ENCODE results near the gene SLC22A9.
"Not testable (repeated sequence)": the region's sequence is repeated elsewhere in the genome, so short reads cannot be mapped to it uniquely, and the experiment has no call there.

Gene SLC22A9

DNA sequence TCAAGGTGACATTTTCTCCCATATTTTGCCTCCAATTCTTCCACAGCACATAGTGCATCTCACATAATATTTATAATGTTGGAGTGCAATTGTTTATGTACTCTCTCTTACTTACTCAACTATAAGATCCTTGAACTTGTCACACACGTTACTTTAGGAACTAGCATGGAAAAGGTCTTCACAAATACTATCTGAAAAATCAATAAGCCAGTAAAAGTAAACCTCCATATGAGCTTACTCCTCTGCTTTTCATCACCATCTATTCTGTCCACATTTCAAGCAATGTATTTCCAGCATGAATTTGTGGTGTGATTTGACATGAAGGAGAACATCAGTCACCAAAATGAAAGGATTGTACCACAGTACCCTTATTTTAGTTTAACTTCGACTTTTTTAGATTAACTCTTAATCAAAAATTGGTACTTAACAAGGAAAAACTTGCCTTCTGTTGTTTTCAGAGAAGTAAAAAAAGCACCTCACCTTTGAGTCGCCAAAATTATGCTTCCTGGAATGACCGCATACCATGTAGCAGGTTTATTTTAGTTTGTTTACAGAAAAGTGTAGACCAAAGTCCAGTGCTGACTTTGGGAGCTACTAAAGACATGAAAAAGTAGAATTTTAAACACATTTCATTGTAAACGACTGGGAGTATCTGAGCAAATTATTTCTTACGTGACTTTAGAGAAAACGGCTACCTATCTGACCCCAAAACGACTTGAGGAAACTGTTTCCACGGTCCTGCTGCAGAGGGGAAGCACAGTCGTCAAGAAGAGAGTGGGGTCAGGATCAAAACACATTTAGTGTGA lies at the start of gene SLC22A9:
SLC22A9 (plus strand) TSS at position 621 of the 806 bp plus-strand sequence. CDS start 272 bp downstream, outside the sequence.
- H3K27ac ChIP-seq (ENCODE audit: low read depth, low read length), result no peak within 1 kb of the TSS
- no peaks in the 10 kb centered on the region for H3K4me1 ChIP-seq (ENCODE audit: control insufficient read depth, insufficient read depth, low read length)
- no peaks in the 10 kb centered on the region for H3K27me3 ChIP-seq (ENCODE audit: control insufficient read depth, insufficient read depth, low read length)
- no peak within 1 kb of the TSS for H3K9ac ChIP-seq (ENCODE audit: low read length)
- no peaks in the 10 kb centered on the region for H3K9me3 ChIP-seq (ENCODE audit: control insufficient read depth, insufficient read depth, low read depth, low read length)
- no peaks in the 10 kb centered on the region for H3K36me3 ChIP-seq (ENCODE audit: control insufficient read depth, insufficient read depth, low read length)
- H3K4me3 ChIP-seq (ENCODE audit: low read depth, low read length), result no peak within 1 kb of the TSS

DNA sequence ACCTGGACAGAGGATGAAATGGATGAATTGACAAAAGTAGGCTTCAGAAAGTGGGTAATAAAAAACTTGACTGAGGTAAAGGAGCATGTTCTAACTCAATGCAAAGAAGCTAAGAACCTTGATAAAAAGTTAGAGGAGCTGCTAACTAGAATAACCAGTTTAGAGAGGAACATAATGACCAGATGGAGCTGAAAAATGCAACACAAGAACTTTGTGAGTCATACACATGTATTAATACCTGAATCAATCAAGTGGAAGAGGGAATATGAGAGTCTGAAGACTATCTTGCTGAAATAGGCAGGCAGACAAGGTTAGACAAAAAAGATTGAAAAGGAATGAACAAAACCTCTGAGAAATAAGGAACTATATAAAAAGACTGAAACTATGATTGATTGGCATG lies 47.9 kb upstream of the SLC22A9 start:
- no peaks in the 10 kb centered on the region for H3K27me3 ChIP-seq (ENCODE audit: control insufficient read depth, insufficient read depth, low read length)
- peaks cover 13% of the 10 kb centered on the region; the same call in 1 of the 2 replicates for H3K9me3 ChIP-seq (ENCODE audit: control insufficient read depth, insufficient read depth, low read depth, low read length)
- no peaks in the 10 kb centered on the region for H3K36me3 ChIP-seq (ENCODE audit: control insufficient read depth, insufficient read depth, low read length)
- no peak overlapping the region for H3K27ac ChIP-seq (ENCODE audit: low read depth, low read length)
- H3K4me3 ChIP-seq (ENCODE audit: low read depth, low read length), result no peak overlapping the region
- H3K4me1 ChIP-seq (ENCODE audit: control insufficient read depth, insufficient read depth, low read length), result no peaks in the 10 kb centered on the region
- no peak overlapping the region for H3K9ac ChIP-seq (ENCODE audit: low read length)

DNA sequence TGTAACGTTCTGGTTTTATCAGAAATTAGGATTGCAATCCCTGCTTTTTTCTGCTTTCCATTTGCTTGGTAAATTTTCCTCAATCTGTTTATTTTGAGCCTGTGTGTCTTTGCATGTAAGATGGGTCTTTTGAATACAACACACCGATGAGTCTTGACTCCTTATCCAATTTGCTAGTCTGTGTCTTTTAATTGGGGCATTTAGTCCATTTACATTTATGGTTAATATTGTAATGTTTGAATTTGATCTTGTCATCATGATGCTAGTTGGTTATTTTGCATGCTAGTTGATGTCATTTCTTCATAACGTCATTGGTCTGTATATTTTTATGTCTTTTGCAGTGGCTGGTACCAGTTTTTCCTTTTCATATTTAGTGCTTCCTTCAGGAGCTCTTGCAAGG lies 34.5 kb upstream of the SLC22A9 start:
- not testable (repeated sequence) for H3K9ac ChIP-seq (ENCODE audit: low read length); H3K9me3 ChIP-seq (ENCODE audit: control insufficient read depth, insufficient read depth, low read depth, low read length); H3K27ac ChIP-seq (ENCODE audit: low read depth, low read length); H3K36me3 ChIP-seq (ENCODE audit: control insufficient read depth, insufficient read depth, low read length); H3K4me3 ChIP-seq (ENCODE audit: low read depth, low read length); H3K4me1 ChIP-seq (ENCODE audit: control insufficient read depth, insufficient read depth, low read length); H3K27me3 ChIP-seq (ENCODE audit: control insufficient read depth, insufficient read depth, low read length)

DNA sequence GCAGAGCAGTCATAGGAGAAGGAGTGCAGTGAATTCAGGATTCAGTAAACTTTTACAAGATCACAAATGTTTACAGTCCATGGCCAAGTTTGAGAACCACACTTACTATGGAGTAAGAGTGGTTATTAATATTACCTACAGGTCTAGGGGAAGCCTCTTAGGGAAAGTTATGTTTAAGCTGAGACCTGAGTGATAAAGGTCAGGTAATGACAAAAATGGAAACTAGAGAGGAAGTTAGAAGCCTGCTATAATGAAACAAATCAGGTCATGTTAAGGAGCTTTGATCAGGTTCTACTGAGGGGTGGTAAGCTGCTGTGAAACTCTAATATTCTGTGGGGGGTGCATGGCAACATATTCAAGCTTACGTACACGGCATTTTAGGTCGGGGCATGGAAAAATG lies 32.5 kb upstream of the SLC22A9 start:
- Histone ChIP-seq H3K4me3 (ENCODE audit: low read depth, low read length) (no peak overlapping the region), H3K9me3 (ENCODE audit: control insufficient read depth, insufficient read depth, low read depth, low read length) (peaks cover 13% of the 10 kb centered on the region), H3K27ac (ENCODE audit: low read depth, low read length) (no peak overlapping the region), H3K9ac (ENCODE audit: low read length) (no peak overlapping the region), H3K27me3 (ENCODE audit: control insufficient read depth, insufficient read depth, low read length) (no peaks in the 10 kb centered on the region), H3K36me3 (ENCODE audit: control insufficient read depth, insufficient read depth, low read length) (no peaks in the 10 kb centered on the region), H3K4me1 (ENCODE audit: control insufficient read depth, insufficient read depth, low read length) (no peaks in the 10 kb centered on the region)

DNA sequence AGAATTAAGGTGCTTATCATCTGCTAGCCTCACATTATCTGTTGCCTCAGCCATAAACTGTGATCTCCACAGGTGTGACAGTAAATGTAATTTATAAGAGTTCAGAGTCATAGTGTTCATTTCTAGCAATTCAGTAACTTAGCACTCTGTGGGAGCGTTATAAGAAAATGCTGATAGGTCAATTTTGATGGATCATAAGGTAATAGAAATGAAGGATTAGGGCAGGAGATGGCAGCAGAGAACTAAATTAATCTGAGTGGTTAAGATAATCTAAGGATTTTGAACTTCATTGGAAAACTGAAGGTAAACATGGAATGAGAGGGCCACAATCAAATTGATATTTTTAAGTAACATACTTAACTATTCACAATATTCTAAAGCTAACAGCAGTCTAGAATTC lies 26.5 kb upstream of the SLC22A9 start:
- no peak overlapping the region for H3K4me3 ChIP-seq (ENCODE audit: low read depth, low read length)

DNA sequence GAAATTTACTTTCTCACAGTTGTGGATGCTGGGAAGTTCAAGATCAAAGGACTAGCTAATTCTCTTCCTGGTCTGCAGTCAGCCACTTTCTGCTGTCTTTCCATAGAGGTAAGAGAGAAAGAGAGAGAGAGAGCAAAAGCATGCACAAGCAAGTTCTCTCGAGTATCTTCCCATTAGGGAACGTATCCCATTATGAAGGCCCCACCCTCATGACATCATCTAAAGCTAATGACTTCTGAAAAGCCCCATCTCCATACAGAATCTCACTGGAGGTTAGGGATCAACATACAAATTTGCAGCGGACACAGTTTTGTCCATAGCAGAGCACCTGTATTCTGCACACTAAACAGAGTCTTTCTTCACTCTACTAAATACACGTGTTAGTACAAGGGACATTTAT lies 17.4 kb upstream of the SLC22A9 start:
- H3K27me3 ChIP-seq (ENCODE audit: control insufficient read depth, insufficient read depth, low read length), result no peaks in the 10 kb centered on the region

More for the DNA sequence above, 26.5 kb upstream of the SLC22A9 start:
- no peaks in the 10 kb centered on the region for H3K4me1 ChIP-seq (ENCODE audit: control insufficient read depth, insufficient read depth, low read length)
- H3K9ac ChIP-seq (ENCODE audit: low read length), result no peak overlapping the region
- H3K36me3 ChIP-seq (ENCODE audit: control insufficient read depth, insufficient read depth, low read length), result no peaks in the 10 kb centered on the region
- H3K9me3 ChIP-seq (ENCODE audit: control insufficient read depth, insufficient read depth, low read depth, low read length), result peaks cover 7% of the 10 kb centered on the region; the same call in 1 of the 2 replicates
- no peaks in the 10 kb centered on the region for H3K27me3 ChIP-seq (ENCODE audit: control insufficient read depth, insufficient read depth, low read length)
- H3K27ac ChIP-seq (ENCODE audit: low read depth, low read length), result no peak overlapping the region

DNA sequence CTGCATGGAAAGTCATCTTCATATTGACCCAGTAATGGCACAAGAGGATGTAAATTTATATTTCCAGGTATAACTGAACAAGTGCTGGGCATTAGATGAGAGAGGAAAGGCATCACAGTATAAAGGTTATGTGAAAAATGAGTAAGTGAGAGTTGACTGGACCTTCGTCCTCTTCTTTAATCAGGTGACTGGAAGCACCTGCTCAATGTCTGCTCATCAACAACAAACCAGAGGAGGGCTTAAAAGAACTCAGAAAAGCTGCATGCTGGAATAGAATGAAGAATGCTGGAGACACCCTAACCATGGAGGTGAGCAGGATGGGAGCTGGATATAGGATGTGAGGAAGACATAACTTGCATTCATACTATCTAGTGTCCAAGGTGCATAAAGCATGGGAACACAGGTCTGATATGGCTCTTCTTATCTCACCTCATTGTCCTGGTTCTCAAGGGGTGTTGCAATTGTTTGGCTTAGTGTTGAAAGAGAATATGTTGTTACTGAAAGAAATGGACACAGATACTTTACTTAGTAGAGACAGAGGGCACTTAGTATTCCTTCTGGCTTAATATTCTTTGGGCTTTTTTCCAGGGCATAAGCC lies 7.3 kb upstream of the SLC22A9 start:
- Histone ChIP-seq H3K4me1 (ENCODE audit: control insufficient read depth, insufficient read depth, low read length) (no peaks in the 10 kb centered on the region), H3K36me3 (ENCODE audit: control insufficient read depth, insufficient read depth, low read length) (no peaks in the 10 kb centered on the region), H3K4me3 (ENCODE audit: low read depth, low read length) (no peak overlapping the region), H3K27me3 (ENCODE audit: control insufficient read depth, insufficient read depth, low read length) (no peaks in the 10 kb centered on the region), H3K9ac (ENCODE audit: low read length) (no peak overlapping the region), H3K27ac (ENCODE audit: low read depth, low read length) (no peak overlapping the region), H3K9me3 (ENCODE audit: control insufficient read depth, insufficient read depth, low read depth, low read length) (peaks cover 13% of the 10 kb centered on the region)

More for the DNA sequence above, 17.4 kb upstream of the SLC22A9 start:
- H3K27ac ChIP-seq (ENCODE audit: low read depth, low read length), result no peak overlapping the region
- H3K4me1 ChIP-seq (ENCODE audit: control insufficient read depth, insufficient read depth, low read length), result no peaks in the 10 kb centered on the region
- H3K9ac ChIP-seq (ENCODE audit: low read length), result no peak overlapping the region
- no peak overlapping the region for H3K4me3 ChIP-seq (ENCODE audit: low read depth, low read length)
- H3K36me3 ChIP-seq (ENCODE audit: control insufficient read depth, insufficient read depth, low read length), result no peaks in the 10 kb centered on the region
- H3K9me3 ChIP-seq (ENCODE audit: control insufficient read depth, insufficient read depth, low read depth, low read length), result peaks cover 9% of the 10 kb centered on the region

DNA sequence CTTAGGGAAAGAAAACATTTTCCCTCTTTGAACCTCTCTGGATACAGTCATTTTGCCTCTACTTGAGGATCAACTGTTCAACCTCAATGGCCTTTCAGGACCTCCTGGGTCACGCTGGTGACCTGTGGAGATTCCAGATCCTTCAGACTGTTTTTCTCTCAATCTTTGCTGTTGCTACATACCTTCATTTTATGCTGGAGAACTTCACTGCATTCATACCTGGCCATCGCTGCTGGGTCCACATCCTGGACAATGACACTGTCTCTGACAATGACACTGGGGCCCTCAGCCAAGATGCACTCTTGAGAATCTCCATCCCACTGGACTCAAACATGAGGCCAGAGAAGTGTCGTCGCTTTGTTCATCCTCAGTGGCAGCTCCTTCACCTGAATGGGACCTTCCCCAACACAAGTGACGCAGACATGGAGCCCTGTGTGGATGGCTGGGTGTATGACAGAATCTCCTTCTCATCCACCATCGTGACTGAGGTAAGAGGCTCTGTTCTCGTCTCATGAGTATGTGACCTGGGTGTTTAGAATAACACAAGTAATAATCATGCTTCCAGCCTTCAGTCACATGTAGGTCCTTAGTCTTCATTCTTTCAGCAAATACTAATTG lies 495 bp downstream of the SLC22A9 start:
- Histone ChIP-seq H3K4me3 (ENCODE audit: low read depth, low read length) (no peak overlapping the region), H3K9me3 (ENCODE audit: control insufficient read depth, insufficient read depth, low read depth, low read length) (no peaks in the 10 kb centered on the region), H3K4me1 (ENCODE audit: control insufficient read depth, insufficient read depth, low read length) (no peaks in the 10 kb centered on the region), H3K36me3 (ENCODE audit: control insufficient read depth, insufficient read depth, low read length) (no peaks in the 10 kb centered on the region), H3K27ac (ENCODE audit: low read depth, low read length) (no peak overlapping the region), H3K9ac (ENCODE audit: low read length) (no peak overlapping the region), H3K27me3 (ENCODE audit: control insufficient read depth, insufficient read depth, low read length) (no peaks in the 10 kb centered on the region)

DNA sequence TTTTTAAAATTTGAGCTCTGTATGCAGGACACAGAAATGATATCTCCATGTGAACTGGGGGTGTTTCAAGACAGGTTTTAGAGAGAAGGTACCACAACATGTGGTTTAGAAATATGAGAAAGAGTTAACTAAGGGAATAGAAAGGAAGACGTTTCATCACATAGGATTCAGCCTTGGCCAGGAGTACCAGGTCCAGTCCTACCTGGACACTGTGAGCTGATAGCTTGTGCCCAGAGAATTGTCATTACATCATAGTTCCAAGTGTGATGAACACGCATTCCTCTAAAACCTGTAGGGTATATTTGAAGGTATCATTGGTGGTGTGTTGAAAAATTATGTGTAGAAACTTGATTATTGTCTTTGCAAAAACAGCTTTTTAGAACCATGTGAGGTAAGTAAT lies 1.8 kb downstream of the SLC22A9 start:
- Histone ChIP-seq H3K9me3 (ENCODE audit: control insufficient read depth, insufficient read depth, low read depth, low read length) (no peaks in the 10 kb centered on the region), H3K27ac (ENCODE audit: low read depth, low read length) (no peak overlapping the region), H3K36me3 (ENCODE audit: control insufficient read depth, insufficient read depth, low read length) (no peaks in the 10 kb centered on the region), H3K9ac (ENCODE audit: low read length) (no peak overlapping the region), H3K27me3 (ENCODE audit: control insufficient read depth, insufficient read depth, low read length) (no peaks in the 10 kb centered on the region), H3K4me3 (ENCODE audit: low read depth, low read length) (no peak overlapping the region), H3K4me1 (ENCODE audit: control insufficient read depth, insufficient read depth, low read length) (no peaks in the 10 kb centered on the region)

- no peak overlapping the region for H3K27ac ChIP-seq (ENCODE audit: low read depth, low read length)
- H3K9ac ChIP-seq (ENCODE audit: low read length), result no peak overlapping the region
- no peaks in the 10 kb centered on the region for H3K9me3 ChIP-seq (ENCODE audit: control insufficient read depth, insufficient read depth, low read depth, low read length)
- H3K4me3 ChIP-seq (ENCODE audit: low read depth, low read length), result no peak overlapping the region
- no peaks in the 10 kb centered on the region for H3K4me1 ChIP-seq (ENCODE audit: control insufficient read depth, insufficient read depth, low read length)
- H3K27me3 ChIP-seq (ENCODE audit: control insufficient read depth, insufficient read depth, low read length), result no peaks in the 10 kb centered on the region
- no peaks in the 10 kb centered on the region for H3K36me3 ChIP-seq (ENCODE audit: control insufficient read depth, insufficient read depth, low read length)
Observed at GRCh38 chr11:63375434-63375833, 5.8 kb downstream of the SLC22A9 start.

- H3K27me3 ChIP-seq (ENCODE audit: control insufficient read depth, insufficient read depth, low read length), result no peaks in the 10 kb centered on the region
- H3K9ac ChIP-seq (ENCODE audit: low read length), result no peak overlapping the region
- H3K9me3 ChIP-seq (ENCODE audit: control insufficient read depth, insufficient read depth, low read depth, low read length), result peaks cover 3% of the 10 kb centered on the region; the same call in 1 of the 2 replicates
- H3K36me3 ChIP-seq (ENCODE audit: control insufficient read depth, insufficient read depth, low read length), result no peaks in the 10 kb centered on the region
- H3K4me3 ChIP-seq (ENCODE audit: low read depth, low read length), result no peak overlapping the region
- no peak overlapping the region for H3K27ac ChIP-seq (ENCODE audit: low read depth, low read length)
- H3K4me1 ChIP-seq (ENCODE audit: control insufficient read depth, insufficient read depth, low read length), result no peaks in the 10 kb centered on the region
Observed at GRCh38 chr11:63380130-63380529, 10.5 kb downstream of the SLC22A9 start.

Measured in HUES6 (cell line).